Smooth muscle cell (in vitro differentiated cells): ENCODE measurements around the gene RYR1. TPM values are rescaled to one million over a fixed set of nuclear protein-coding genes. Genes with fewer than 3 reads are reported as not detected.
"Not testable (repeated sequence)": the region's sequence is repeated elsewhere in the genome, so short reads cannot be mapped to it uniquely, and the experiment has no call there.

Source experiments
- DNase-seq: peaks from one replicate; lab custom pipeline; 2025; ENCODE audit not compliant: unreplicated experiment; lab: John Stamatoyannopoulos, UW
- H2AFZ ChIP-seq: fragments of 200-600 bp; sonication (generic); 2 replicates; pipeline ENCODE4 v1.6.0; 2016; ENCODE audit warnings: antibody characterized with exemption, low read depth, mild to moderate bottlenecking
- H3F3A ChIP-seq: fragments of 200-600 bp; sonication (generic); 2 replicates; pipeline ENCODE4 v1.6.0; 2017; ENCODE audit warnings: antibody characterized with exemption, low read depth
- H3K27ac ChIP-seq: fragments of 200-600 bp; sonication (generic); 2 replicates; pipeline ENCODE4 v1.5.1; 2016; ENCODE audit warnings: low read depth, mild to moderate bottlenecking
- H3K27me3 ChIP-seq: fragments of 200-600 bp; sonication (generic); 2 replicates; pipeline ENCODE4 v1.6.1; 2016; ENCODE audit warnings: low read depth, mild to moderate bottlenecking
- H3K36me3 ChIP-seq: fragments of 200-600 bp; sonication (generic); 2 replicates; pipeline ENCODE4 v1.5.1; 2016; ENCODE audit warnings: low read depth
- H3K4me1 ChIP-seq: fragments of 200-600 bp; sonication (generic); 2 replicates; pipeline ENCODE4 v1.5.1; 2016; ENCODE audit warnings: low read depth
- H3K4me2 ChIP-seq: fragments of 200-600 bp; sonication (generic); 2 replicates; pipeline ENCODE4 v1.6.0; 2016; ENCODE audit warnings: mild to moderate bottlenecking
- H3K4me3 ChIP-seq: fragments of 200-600 bp; sonication (generic); 2 replicates; pipeline ENCODE4 v1.5.1; 2016; ENCODE audit warnings: mild to moderate bottlenecking
- H3K79me2 ChIP-seq: fragments of 200-600 bp; sonication (generic); 2 replicates; pipeline ENCODE4 v1.6.0; 2016; ENCODE audit warnings: low read depth, mild to moderate bottlenecking
- H3K9ac ChIP-seq: fragments of 200-600 bp; sonication (generic); 2 replicates; pipeline ENCODE4 v1.6.0; 2016; ENCODE audit warnings: low read depth
- H3K9me3 ChIP-seq: fragments of 200-600 bp; sonication (generic); replicated peaks from 2 replicates; pipeline ENCODE4 v1.5.1; 2016; ENCODE audit warnings: low read depth
- H4K20me1 ChIP-seq: fragments of 200-600 bp; sonication (generic); 2 replicates; pipeline ENCODE4 v1.6.0; 2016; ENCODE audit warnings: low read depth
- CTCF ChIP-seq: fragments of 200-600 bp; sonication (generic); IDR thresholded peaks from 2 replicates; pipeline ENCODE4 v1.5.1; 2017; ENCODE audit warnings: borderline replicate concordance, mild to moderate bottlenecking, antibody characterized with exemption; ENCODE audit not compliant: insufficient read depth, poor library complexity, severe bottlenecking
- WGBS: methylation state at CpG from one replicate; pipeline ENCODE4 v1.1.7; 2016; ENCODE audit warnings: low lambda C conversion rate; 5-methylcytosine and 5-hydroxymethylcytosine counted together
- polyA plus RNA-seq: library from polyadenylated mRNA; unstranded; fragments of >200 nt; fragmentation: Nextera tagmentation; extraction: Ambion mirVana; gene quantifications from 2 replicates; pipeline ENCODE4 v1.2.1, GENCODE V29; 2016
- total RNA-seq: library from RNA; depleted of rRNA; stranded (reverse); fragments of >200 nt; gene quantifications from 2 replicates; pipeline ENCODE4 v1.2.3, GENCODE V29; 2014

Gene RYR1
- total and polyA plus RNA-seq, 2 experiments from 2014 or later = 0.31 to 0.95 TPM

- Histone ChIP-seq H3K9me3 (no peaks in the 10 kb centered on the region), H3K27ac (no peak overlapping the region), H3K4me2 (no peak overlapping the region), H3K4me1 (no peaks in the 10 kb centered on the region), H2AFZ (no peak overlapping the region), H4K20me1 (no peaks in the 10 kb centered on the region), H3K79me2 (no peaks in the 10 kb centered on the region), H3K36me3 (no peaks in the 10 kb centered on the region), H3K9ac (no peak overlapping the region), H3F3A (no peaks in the 10 kb centered on the region), H3K4me3 (no peak overlapping the region), H3K27me3 (no peaks in the 10 kb centered on the region)
- no peak for DNase-seq
- TF ChIP-seq CTCF = no peak
- 86% methylated on average over 7 of the region's 7 CpGs for WGBS
Observed at GRCh38 chr19:38556521-38557174, 123.2 kb downstream of the RYR1 start.

GRCh38 chr19:38557205-38557799, 123.8 kb downstream of the RYR1 start:
- no peaks in the 10 kb centered on the region for H3K4me1 ChIP-seq
- H3F3A ChIP-seq = no peaks in the 10 kb centered on the region
- H3K79me2 ChIP-seq = no peaks in the 10 kb centered on the region
- WGBS = 69% methylated on average over 12 of the region's 12 CpGs
- H3K36me3 ChIP-seq = no peaks in the 10 kb centered on the region
- no peaks in the 10 kb centered on the region for H3K9me3 ChIP-seq
- H3K4me2 ChIP-seq = no peak overlapping the region
- no peak overlapping the region for H3K4me3 ChIP-seq
- H3K27ac ChIP-seq = no peak overlapping the region
- H3K9ac ChIP-seq = no peak overlapping the region
- no peaks in the 10 kb centered on the region for H4K20me1 ChIP-seq
- no peaks in the 10 kb centered on the region for H3K27me3 ChIP-seq
- DNase-seq = no peak
- H2AFZ ChIP-seq = no peak overlapping the region
- TF ChIP-seq CTCF = no peak

- not testable (repeated sequence) for H3K27ac ChIP-seq, DNase-seq
Observed at GRCh38 chr19:38558933-38559332, 125.4 kb downstream of the RYR1 start.

DNA sequence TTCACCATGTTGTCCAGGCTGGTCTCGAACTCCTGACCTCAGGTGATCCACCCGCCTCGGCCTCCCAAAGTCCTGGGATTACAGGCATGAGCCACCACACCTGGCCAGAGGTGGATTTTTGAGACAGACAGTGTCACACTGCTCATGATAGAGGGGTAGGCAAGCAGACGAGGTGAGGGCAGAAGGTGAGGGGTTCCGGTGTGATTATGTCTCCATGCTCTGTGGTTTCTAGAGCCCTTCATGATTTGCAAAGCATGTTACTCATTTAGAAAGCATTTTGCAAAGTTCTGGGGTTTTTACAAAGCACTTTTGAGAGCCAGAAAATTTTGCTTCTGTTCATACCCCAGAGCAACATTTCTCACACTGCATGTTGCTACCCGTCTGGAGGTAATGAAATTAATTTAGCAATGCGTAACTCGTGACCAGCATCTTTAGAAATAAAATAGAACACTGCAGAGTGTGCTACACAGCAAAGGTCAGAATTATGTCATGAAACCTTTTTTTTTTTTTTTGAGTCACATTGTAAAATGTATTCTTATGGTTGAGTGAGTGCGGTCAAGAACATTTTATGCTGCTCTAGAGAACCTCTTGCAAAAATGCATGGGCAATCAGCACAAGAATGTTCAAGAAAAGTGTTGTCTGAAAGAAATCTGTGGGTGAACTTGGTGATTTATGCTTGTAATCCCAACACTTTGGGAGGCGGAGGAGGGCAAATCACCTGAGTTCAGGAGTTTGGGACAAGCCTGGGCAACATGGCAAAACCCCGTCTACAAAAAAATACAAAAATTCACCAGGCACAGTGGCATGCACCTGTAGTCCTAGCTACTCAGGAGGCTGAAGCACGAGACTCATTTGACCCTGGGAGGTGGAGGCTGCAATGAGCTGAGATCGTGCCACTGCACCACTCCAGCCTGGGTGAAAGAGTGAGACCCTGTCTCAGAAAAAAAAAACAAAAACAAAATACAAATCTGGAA, 126.2 kb downstream of the RYR1 start:
- Histone ChIP-seq H3K4me2 (no peak overlapping the region), H3K27ac (no peak overlapping the region)

More at GRCh38 chr19:38558933-38559332, 125.4 kb downstream of the RYR1 start:
- H3K4me3 ChIP-seq, H3K27me3 ChIP-seq, H3K4me2 ChIP-seq, H3K9me3 ChIP-seq, H3F3A ChIP-seq, H4K20me1 ChIP-seq, H3K36me3 ChIP-seq, H3K4me1 ChIP-seq, H2AFZ ChIP-seq, H3K9ac ChIP-seq, H3K79me2 ChIP-seq: not testable (repeated sequence)
- WGBS = 91% methylated on average over 7 of the region's 7 CpGs

More for the DNA sequence above, 126.2 kb downstream of the RYR1 start:
- Histone ChIP-seq H3K36me3 (no peaks in the 10 kb centered on the region), H4K20me1 (no peaks in the 10 kb centered on the region), H3K4me3 (no peak overlapping the region), H3K79me2 (no peaks in the 10 kb centered on the region), H3F3A (no peaks in the 10 kb centered on the region), H3K9me3 (no peaks in the 10 kb centered on the region), H3K9ac (no peak overlapping the region), H2AFZ (no peak overlapping the region), H3K27me3 (no peaks in the 10 kb centered on the region), H3K4me1 (no peaks in the 10 kb centered on the region)
- DNase-seq = no peak
- WGBS = 78% methylated on average over 13 of the region's 13 CpGs
- no peak for TF ChIP-seq CTCF
